Lower lobe of right lung (tissue), 2 donors: ENCODE results near the gene CNN2. TPM values are rescaled to one million over a fixed set of nuclear protein-coding genes. Genes with fewer than 3 reads are reported as not detected.

Experiments used
- ATAC-seq, 2 donors: fragments of 200-7000 bp; cut with Tn5 transposase; one replicate each; pipeline ENCODE4 v1.9.1; 2020 to 2022; ENCODE audit warnings: mild to moderate bottlenecking in 2 of 2, moderate library complexity in 2 of 2
- DNase-seq: peaks from one replicate; pipeline ENCODE4 v3.0.0-alpha.2; 2020
- H3K27ac ChIP-seq: fragments of 200-600 bp; one replicate; pipeline ENCODE4 v1.8.0; 2022
- H3K27me3 ChIP-seq: fragments of 200-600 bp; one replicate; pipeline ENCODE4 v1.8.0; 2022; ENCODE audit warnings: low read depth
- H3K36me3 ChIP-seq: fragments of 200-600 bp; one replicate; pipeline ENCODE4 v1.8.0; 2022; ENCODE audit warnings: mild to moderate bottlenecking
- H3K4me1 ChIP-seq: fragments of 200-600 bp; one replicate; pipeline ENCODE4 v1.8.0; 2022
- H3K4me3 ChIP-seq: fragments of 200-600 bp; one replicate; pipeline ENCODE4 v1.8.0; 2022; ENCODE audit warnings: mild to moderate bottlenecking
- H3K9me3 ChIP-seq: fragments of 200-600 bp; one replicate; pipeline ENCODE4 v1.8.0; 2022
- intact Hi-C: fragments of 100-400 bp; cut with DNase I; formaldehyde crosslinking; loops from one replicate; pipeline ENCODE4 v1.11.0; 2022
- total RNA-seq: library from RNA; stranded (reverse); fragmentation: NEBNext Ultra II Directional; extraction: Animal tissue kit (Norgen Biotek cat#: 25700); gene quantifications from one replicate; pipeline ENCODE4 v1.2.1, GENCODE V29; 2021
- TF ChIP-seq, protein P1 (sequence below): fragments of 200-600 bp; IDR thresholded peaks from one replicate; pipeline ENCODE4 v1.8.0; 2022; ENCODE audit warnings: antibody characterized with exemption, mild to moderate bottlenecking
- donor health status: DM: no; HTN: yes; CAD: no; lungs with severe emphysema.

The CNN2 gene
- total RNA-seq, 1 donor from 2014 or later: 158 TPM

- Histone ChIP-seq H3K9me3 (no peaks in the 10 kb centered on the region), H3K4me1 (peaks cover 61% of the 10 kb centered on the region), H3K27ac (peak overlapping the region; percentile 69), H3K27me3 (peaks cover 8% of the 10 kb centered on the region), H3K36me3 (peaks cover 29% of the 10 kb centered on the region), H3K4me3 (peak overlapping the region; percentile 44)
- ATAC-seq (no peak), DNase-seq (peak; percentile 53)
- intact Hi-C loops: no loop called here
- TF ChIP-seq, protein P1, sequence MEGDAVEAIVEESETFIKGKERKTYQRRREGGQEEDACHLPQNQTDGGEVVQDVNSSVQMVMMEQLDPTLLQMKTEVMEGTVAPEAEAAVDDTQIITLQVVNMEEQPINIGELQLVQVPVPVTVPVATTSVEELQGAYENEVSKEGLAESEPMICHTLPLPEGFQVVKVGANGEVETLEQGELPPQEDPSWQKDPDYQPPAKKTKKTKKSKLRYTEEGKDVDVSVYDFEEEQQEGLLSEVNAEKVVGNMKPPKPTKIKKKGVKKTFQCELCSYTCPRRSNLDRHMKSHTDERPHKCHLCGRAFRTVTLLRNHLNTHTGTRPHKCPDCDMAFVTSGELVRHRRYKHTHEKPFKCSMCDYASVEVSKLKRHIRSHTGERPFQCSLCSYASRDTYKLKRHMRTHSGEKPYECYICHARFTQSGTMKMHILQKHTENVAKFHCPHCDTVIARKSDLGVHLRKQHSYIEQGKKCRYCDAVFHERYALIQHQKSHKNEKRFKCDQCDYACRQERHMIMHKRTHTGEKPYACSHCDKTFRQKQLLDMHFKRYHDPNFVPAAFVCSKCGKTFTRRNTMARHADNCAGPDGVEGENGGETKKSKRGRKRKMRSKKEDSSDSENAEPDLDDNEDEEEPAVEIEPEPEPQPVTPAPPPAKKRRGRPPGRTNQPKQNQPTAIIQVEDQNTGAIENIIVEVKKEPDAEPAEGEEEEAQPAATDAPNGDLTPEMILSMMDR: no peak
Measured at GRCh38 chr19:1073956-1074517, 47.6 kb downstream of the CNN2 start.

- H3K36me3 ChIP-seq: peaks cover 36% of the 10 kb centered on the region
- ATAC-seq: peak; percentile 79 to 83
- TF ChIP-seq, protein P1: no peak
- intact Hi-C loops: no loop called here
- H3K27me3 ChIP-seq: peaks cover 8% of the 10 kb centered on the region
- peak overlapping the region; percentile 44 for H3K4me3 ChIP-seq
- H3K27ac ChIP-seq: peak overlapping the region; percentile 69
- H3K4me1 ChIP-seq: peaks cover 54% of the 10 kb centered on the region
- H3K9me3 ChIP-seq: no peaks in the 10 kb centered on the region
- DNase-seq: peak; percentile 97
Measured at GRCh38 chr19:1074544-1075283, 48.3 kb downstream of the CNN2 start.

GRCh38 chr19:1076046-1076386 is 49.6 kb downstream of the CNN2 start:
- peaks cover 1% of the 10 kb centered on the region for H3K27me3 ChIP-seq
- no peaks in the 10 kb centered on the region for H3K9me3 ChIP-seq
- peak overlapping the region; percentile 69 for H3K27ac ChIP-seq
- intact Hi-C loops: no loop called here
- no peak overlapping the region for H3K4me3 ChIP-seq
- H3K36me3 ChIP-seq: peaks cover 42% of the 10 kb centered on the region
- TF ChIP-seq, protein P1: no peak
- peaks cover 44% of the 10 kb centered on the region for H3K4me1 ChIP-seq
- no peak for DNase-seq
- peak in 1 of 2 donors; percentile 45 for ATAC-seq

GRCh38 chr19:1076951-1077350 is 50.5 kb downstream of the CNN2 start:
- intact Hi-C loops: no loop called here
- ATAC-seq (peak; percentile 13 to 63), DNase-seq (peak; percentile 91)
- H3K9me3 ChIP-seq: no peaks in the 10 kb centered on the region
- H3K4me3 ChIP-seq: peak overlapping the region; percentile 41
- H3K27me3 ChIP-seq: no peaks in the 10 kb centered on the region
- peaks cover 50% of the 10 kb centered on the region for H3K36me3 ChIP-seq
- peak overlapping the region; percentile 68 for H3K27ac ChIP-seq
- peaks cover 48% of the 10 kb centered on the region for H3K4me1 ChIP-seq
- TF ChIP-seq, protein P1: no peak

- intact Hi-C loops: no loop called here
- no peak for DNase-seq
- TF ChIP-seq, protein P1: no peak
- H3K4me1 ChIP-seq: peaks cover 43% of the 10 kb centered on the region
- H3K27ac ChIP-seq: no peak overlapping the region
- no peak overlapping the region for H3K4me3 ChIP-seq
- no peaks in the 10 kb centered on the region for H3K9me3 ChIP-seq
- ATAC-seq: no peak
- H3K27me3 ChIP-seq: no peaks in the 10 kb centered on the region
- H3K36me3 ChIP-seq: peaks cover 55% of the 10 kb centered on the region
Measured at GRCh38 chr19:1079566-1080111, 53.2 kb downstream of the CNN2 start.
